Measurements from ENCODE around the gene HYDIN.
A peak's percentile ranks its signal among the peaks of the same experiment; 100 is the strongest.
"Not testable (repeated sequence)": the region's sequence is repeated elsewhere in the genome, so short reads cannot be mapped to it uniquely, and the experiment has no call there.

Gene HYDIN

GRCh38 chr16:71218306-71218963 is 12.1 kb downstream of the HYDIN start:
- peak; percentile 77 for DNase-seq

- DNase-seq, result peak; percentile 66
These were observed 13.0 kb downstream of the HYDIN start for GRCh38 chr16:71217506-71217905.

- DNase-seq, result peak; percentile 30
These were observed 13.8 kb downstream of the HYDIN start for GRCh38 chr16:71216714-71217113.

- DNase-seq, result no peak
These were observed 15.7 kb downstream of the HYDIN start for GRCh38 chr16:71214746-71215381.

GRCh38 chr16:71205482-71206131 is 24.9 kb downstream of the HYDIN start:
- no peak for DNase-seq

- DNase-seq, result no peak
These were observed 26.9 kb downstream of the HYDIN start for GRCh38 chr16:71203631-71204030.

- no peak for DNase-seq
These were observed 29.0 kb downstream of the HYDIN start for GRCh38 chr16:71201556-71201955.

- no peak for DNase-seq
These were observed 29.5 kb downstream of the HYDIN start for GRCh38 chr16:71201054-71201453.

- DNase-seq, result no peak
These were observed 32.1 kb downstream of the HYDIN start for GRCh38 chr16:71198408-71198807.

- no peak for DNase-seq
These were observed 38.1 kb downstream of the HYDIN start for GRCh38 chr16:71192387-71192786.

GRCh38 chr16:71188956-71189712 is 41.4 kb downstream of the HYDIN start:
- DNase-seq, result no peak

- DNase-seq, result no peak
These were observed 45.2 kb downstream of the HYDIN start for GRCh38 chr16:71185347-71185746.

- DNase-seq, result no peak
These were observed 51.0 kb downstream of the HYDIN start for GRCh38 chr16:71179569-71179968.

GRCh38 chr16:71172481-71173207 is 57.9 kb downstream of the HYDIN start:
- DNase-seq, result no peak

GRCh38 chr16:71161007-71161406 is 69.5 kb downstream of the HYDIN start:
- DNase-seq, result not testable (repeated sequence)

GRCh38 chr16:71157278-71157677 is 73.2 kb downstream of the HYDIN start:
- not testable (repeated sequence) for DNase-seq

GRCh38 chr16:71153329-71153728 is 77.2 kb downstream of the HYDIN start:
- DNase-seq, result not testable (repeated sequence)

- not testable (repeated sequence) for DNase-seq
These were observed 78.9 kb downstream of the HYDIN start for GRCh38 chr16:71151654-71152053.

- DNase-seq, result not testable (repeated sequence)
These were observed 87.3 kb downstream of the HYDIN start for GRCh38 chr16:71143246-71143645.

- DNase-seq, result not testable (repeated sequence)
These were observed 120.0 kb downstream of the HYDIN start for GRCh38 chr16:71110565-71110964.

GRCh38 chr16:71109656-71110208 is 120.8 kb downstream of the HYDIN start:
- DNase-seq, result not testable (repeated sequence)

GRCh38 chr16:71105881-71106280 is 124.6 kb downstream of the HYDIN start:
- DNase-seq, result not testable (repeated sequence)
